ENCODE measurements around the gene TAS2R60. TPM values are rescaled to one million over a fixed set of nuclear protein-coding genes. Genes with fewer than 3 reads are reported as not detected.

Gene TAS2R60
- total and polyA plus RNA-seq, 2 of the 4 experiments (the other 2 are of a cell fraction), result not detected

- H3K9ac ChIP-seq (ENCODE audit: low read depth, low read length), result no peak overlapping the region
- no peaks in the 10 kb centered on the region for H3K27me3 ChIP-seq (ENCODE audit: control insufficient read depth, insufficient read depth, low read length)
- WGBS, 2 experiments (ENCODE audit: extremely low coverage in 2 of 2, insufficient read length in 1 of 2), result 69% methylated on average over 2 of the region's 10 CpGs; no CpG with 5 or more reads in 1 of the 2 experiments
- no peak overlapping the region for H2AFZ ChIP-seq (replicated peaks; ENCODE audit: low read length, poor library complexity)
- H2BK20ac ChIP-seq (ENCODE audit: low read depth, low read length), result no peak overlapping the region
- no peaks in the 10 kb centered on the region for H3K4me1 ChIP-seq (ENCODE audit: control insufficient read depth, insufficient read depth, low read length)
- ChIA-PET CTCF (no interaction called here), POLR2A (ENCODE audit: unreplicated experiment) (no interaction called here)
- no peak overlapping the region for H2BK5ac ChIP-seq (ENCODE audit: low read depth, low read length, poor library complexity, severe bottlenecking)
- H4K91ac ChIP-seq (ENCODE audit: insufficient read depth, low read depth, low read length), result no peak overlapping the region
- no peaks in the 10 kb centered on the region for H3K36me3 ChIP-seq (ENCODE audit: control insufficient read depth, insufficient read depth, low read length)
- H3K23ac ChIP-seq (ENCODE audit: low read depth, low read length), result no peak overlapping the region
- dilution Hi-C loops (cut with HindIII; ENCODE audit: low sequenced_read_pairs, unreplicated experiment), result no loop called here
- no peak overlapping the region for H3K4ac ChIP-seq (ENCODE audit: low read depth, low read length)
- no TSS peak for BruUV-seq (replicated peaks)
- no peak overlapping the region for H2AK5ac ChIP-seq (ENCODE audit: low read depth, low read length)
- H2AK9ac ChIP-seq (replicated peaks; ENCODE audit: low read depth, low read length, poor library complexity), result no peak overlapping the region
- no peak overlapping the region for H4K5ac ChIP-seq (ENCODE audit: low read depth, low read length)
- in situ Hi-C loops (cut with MboI; ENCODE audit: low sequenced_read_pairs), result no loop called here
- H3K9me3 ChIP-seq (ENCODE audit: control insufficient read depth, insufficient read depth, low read length), result no peaks in the 10 kb centered on the region
- H2BK15ac ChIP-seq (ENCODE audit: low read depth, low read length), result no peak overlapping the region
- H3K14ac ChIP-seq (replicated peaks; ENCODE audit: low read depth, low read length), result no peak overlapping the region
- peak; percentile 22 for DNase-seq
- no peaks in the 10 kb centered on the region for H4K20me1 ChIP-seq (ENCODE audit: insufficient read depth, low read length)
- H3K4me3 ChIP-seq (ENCODE audit: insufficient read depth, low read depth, low read length), result no peak overlapping the region
- no peaks in the 10 kb centered on the region for H3K9me1 ChIP-seq (ENCODE audit: insufficient read depth, low read length)
- no peak overlapping the region for H4K8ac ChIP-seq (ENCODE audit: low read depth in 2 of 2, low read length in 2 of 2)
- no peak for ATAC-seq (ENCODE audit: low read depth)
- intact Hi-C loops (cut with micrococcal nuclease), result no loop called here
- TF ChIP-seq CEBPB (IDR thresholded peaks at IDR 0.05; ENCODE audit: low read depth, low read length) (no peak), CHD1 (IDR thresholded peaks at IDR 0.05; ENCODE audit: low read depth, low read length) (no peak), BHLHE40 (IDR thresholded peaks at IDR 0.05; ENCODE audit: low read depth, low read length) (no peak), POLR2A (IDR thresholded peaks at IDR 0.05; ENCODE audit: low read depth, low read length) (no peak), MXI1 (IDR thresholded peaks at IDR 0.05; ENCODE audit: borderline replicate concordance, low read depth, low read length) (no peak), FOS (IDR thresholded peaks at IDR 0.05; ENCODE audit: low read depth, low read length) (no peak), NFE2L2 (IDR thresholded peaks at IDR 0.05; ENCODE audit: low read depth, low read length) (no peak), MAFK (IDR thresholded peaks at IDR 0.05; ENCODE audit: low read depth, low read length) (no peak), ELK1 (IDR thresholded peaks at IDR 0.05; ENCODE audit: borderline replicate concordance, low read depth, low read length) (no peak), SMC3 (IDR thresholded peaks at IDR 0.05; ENCODE audit: low read depth, low read length) (no peak), RCOR1 (IDR thresholded peaks at IDR 0.05; ENCODE audit: insufficient replicate concordance, low read length) (no peak), CTCF (conservative IDR thresholded peaks at IDR 0.05; ENCODE audit: low read depth, low read length) (no peak), MAZ (IDR thresholded peaks at IDR 0.05; ENCODE audit: borderline replicate concordance, low read depth, low read length) (no peak), RAD21 (IDR thresholded peaks at IDR 0.05; ENCODE audit: low read length) (no peak), RFX5 (IDR thresholded peaks at IDR 0.05; ENCODE audit: low read depth, low read length) (no peak)
- TF ChIP-seq, protein P1, sequence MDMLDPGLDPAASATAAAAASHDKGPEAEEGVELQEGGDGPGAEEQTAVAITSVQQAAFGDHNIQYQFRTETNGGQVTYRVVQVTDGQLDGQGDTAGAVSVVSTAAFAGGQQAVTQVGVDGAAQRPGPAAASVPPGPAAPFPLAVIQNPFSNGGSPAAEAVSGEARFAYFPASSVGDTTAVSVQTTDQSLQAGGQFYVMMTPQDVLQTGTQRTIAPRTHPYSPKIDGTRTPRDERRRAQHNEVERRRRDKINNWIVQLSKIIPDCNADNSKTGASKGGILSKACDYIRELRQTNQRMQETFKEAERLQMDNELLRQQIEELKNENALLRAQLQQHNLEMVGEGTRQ (IDR thresholded peaks at IDR 0.05; ENCODE audit: low read depth, low read length), result no peak
- H3K56ac ChIP-seq (ENCODE audit: extremely low read depth, insufficient read depth, low read length), result no peak overlapping the region
- no peak overlapping the region for H3K4me2 ChIP-seq (ENCODE audit: low read depth, low read length)
- H3K27ac ChIP-seq (ENCODE audit: insufficient read depth, low read length), result no peak overlapping the region
- no peak overlapping the region for H3K18ac ChIP-seq (ENCODE audit: low read depth, low read length)
- H2BK120ac ChIP-seq (ENCODE audit: low read depth, low read length), result no peak overlapping the region
- no peaks in the 10 kb centered on the region for H3K79me1 ChIP-seq (ENCODE audit: low read depth in 1 of 2, low read length in 2 of 2)
Observed at GRCh38 chr7:143479055-143479766, 36.0 kb downstream of the TAS2R60 start.

Measured in IMR-90 (cell line).